H9 (cell line): Measurements from ENCODE around the gene KDM2B. TPM values are rescaled to one million over a fixed set of nuclear protein-coding genes. Genes with fewer than 3 reads are reported as not detected.

Experiments
- DNase-seq: peaks from one replicate; pipeline ENCODE4 v3.0.0-alpha.2; 2017
- H2AFZ ChIP-seq: one replicate; pipeline ENCODE4 v1.6.1; 2013; ENCODE audit warnings: mild to moderate bottlenecking, low read length, control low read depth, moderate library complexity
- H2AK5ac ChIP-seq: 2 replicates; pipeline ENCODE4 v1.6.1; 2013; ENCODE audit warnings: low read length, control low read depth, mixed read lengths; ENCODE audit not compliant: insufficient read length
- H2BK120ac ChIP-seq: one replicate; pipeline ENCODE4 v1.6.1; 2013; ENCODE audit warnings: low read depth, mild to moderate bottlenecking, low read length, control low read depth, inconsistent platforms; ENCODE audit not compliant: poor library complexity, severe bottlenecking
- H2BK12ac ChIP-seq: 2 replicates; pipeline ENCODE4 v1.6.1; 2013; ENCODE audit warnings: low read length, control low read depth, mixed read lengths, low read depth; ENCODE audit not compliant: insufficient read length
- H2BK15ac ChIP-seq: 2 replicates; pipeline ENCODE4 v1.6.1; 2013; ENCODE audit warnings: low read depth, low read length, control low read depth
- H2BK20ac ChIP-seq: one replicate; pipeline ENCODE4 v1.6.1; 2013; ENCODE audit warnings: low read depth, mild to moderate bottlenecking, low read length, control low read depth, inconsistent platforms; ENCODE audit not compliant: poor library complexity, severe bottlenecking
- H2BK5ac ChIP-seq: 2 replicates; pipeline ENCODE4 v1.6.1; 2013; ENCODE audit warnings: low read length, control low read depth, mixed read lengths; ENCODE audit not compliant: insufficient read length
- H3K14ac ChIP-seq: 2 replicates; pipeline ENCODE4 v1.6.1; 2013; ENCODE audit warnings: low read length, control low read depth; ENCODE audit not compliant: insufficient read depth
- H3K18ac ChIP-seq: 2 replicates; pipeline ENCODE4 v1.6.1; 2013; ENCODE audit warnings: low read depth, mild to moderate bottlenecking, mixed read lengths, low read length, control low read depth; ENCODE audit not compliant: insufficient read length
- H3K23ac ChIP-seq: 2 replicates; pipeline ENCODE4 v1.6.1; 2013; ENCODE audit warnings: low read length, control low read depth, mixed read lengths, low read depth; ENCODE audit not compliant: insufficient read length
- H3K23me2 ChIP-seq: 2 replicates; pipeline ENCODE4 v1.6.1; 2013; ENCODE audit warnings: low read depth, mild to moderate bottlenecking, mixed read lengths, low read length, control low read depth; ENCODE audit not compliant: insufficient read length, poor library complexity, severe bottlenecking
- H3K27ac ChIP-seq: 2 replicates; pipeline ENCODE4 v1.5.1; 2013; ENCODE audit warnings: low read length, control low read depth, mixed read lengths, low read depth; ENCODE audit not compliant: insufficient read length
- H3K27me3 ChIP-seq: 2 replicates; pipeline ENCODE4 v1.6.1; 2013; ENCODE audit warnings: low read length, control low read depth, inconsistent platforms; ENCODE audit not compliant: insufficient read depth
- H3K4ac ChIP-seq: 2 replicates; pipeline ENCODE4 v1.6.1; 2013; ENCODE audit warnings: low read depth, mild to moderate bottlenecking, control low read depth, inconsistent platforms, low read length, moderate library complexity
- H3K4me1 ChIP-seq: 2 replicates; pipeline ENCODE4 v1.6.1; 2013; ENCODE audit warnings: low read length, control low read depth, inconsistent platforms; ENCODE audit not compliant: insufficient read depth
- H3K4me2 ChIP-seq: 2 replicates; pipeline ENCODE4 v1.6.1; 2013; ENCODE audit warnings: low read length, control low read depth, mixed read lengths; ENCODE audit not compliant: insufficient read length, insufficient read depth
- H3K56ac ChIP-seq: 2 replicates; pipeline ENCODE4 v1.6.1; 2013; ENCODE audit warnings: low read depth, mild to moderate bottlenecking, mixed read lengths, low read length, control low read depth; ENCODE audit not compliant: insufficient read length
- H3K79me1 ChIP-seq: 2 replicates; pipeline ENCODE4 v1.6.1; 2013; ENCODE audit warnings: low read depth, mild to moderate bottlenecking, moderate library complexity, low read length, control low read depth, inconsistent platforms; ENCODE audit not compliant: insufficient read depth, poor library complexity, severe bottlenecking
- H3K79me2 ChIP-seq: 2 replicates; pipeline ENCODE4 v1.6.1; 2013; ENCODE audit warnings: low read length, control low read depth, inconsistent platforms; ENCODE audit not compliant: insufficient read depth
- H3K9ac ChIP-seq: 2 replicates; pipeline ENCODE4 v1.6.1; 2013; ENCODE audit warnings: low read length, control low read depth, mixed read lengths; ENCODE audit not compliant: insufficient read length; ENCODE audit errors: extremely low read depth
- H3K9me3 ChIP-seq: one replicate; pipeline ENCODE4 v1.6.1; 2013; ENCODE audit warnings: low read depth, low read length, inconsistent platforms; ENCODE audit not compliant: control insufficient read depth
- H3T11ph ChIP-seq: one replicate; pipeline ENCODE4 v1.6.1; 2013; ENCODE audit warnings: mild to moderate bottlenecking, low read length, control low read depth, inconsistent platforms
- H4K20me1 ChIP-seq: one replicate; pipeline ENCODE4 v1.6.1; 2013; ENCODE audit not compliant: control insufficient read depth, insufficient read length, insufficient read depth
- H4K5ac ChIP-seq: 2 replicates; pipeline ENCODE4 v1.6.1; 2013; ENCODE audit warnings: low read depth, mild to moderate bottlenecking, mixed read lengths, low read length, control low read depth; ENCODE audit not compliant: insufficient read length
- H4K8ac ChIP-seq: replicated peaks from 2 replicates; pipeline ENCODE4 v1.6.1; 2013; ENCODE audit warnings: low read length, control low read depth, mixed read lengths, low read depth; ENCODE audit not compliant: insufficient read length
- H4K91ac ChIP-seq: 2 replicates; pipeline ENCODE4 v1.6.1; 2013; ENCODE audit warnings: low read depth, mild to moderate bottlenecking, moderate library complexity, mixed read lengths, low read length, control low read depth; ENCODE audit not compliant: insufficient read length
- H3K27ac Mint-ChIP-seq, 3 experiments: 2 replicates in 2 of 3; 3 replicates in 1 of 3; pipeline ENCODE4 v1.8.0; 2020 to 2021; ENCODE audit warnings: mixed read lengths in 3 of 3, mild to moderate bottlenecking in 1 of 3, moderate library complexity in 1 of 3
- H3K27me3 Mint-ChIP-seq: 2 replicates; pipeline ENCODE4 v1.8.0; 2021; ENCODE audit warnings: low read depth, mild to moderate bottlenecking, moderate library complexity, mixed read lengths
- H3K36me3 Mint-ChIP-seq, 3 experiments: 2 replicates in 2 of 3; 3 replicates in 1 of 3; pipeline ENCODE4 v1.8.0; 2020 to 2021; ENCODE audit warnings: low read depth in 3 of 3, mixed read lengths in 3 of 3; ENCODE audit not compliant: insufficient read depth in 1 of 3
- H3K4me1 Mint-ChIP-seq, 2 experiments: 2 replicates each; pipeline ENCODE4 v1.8.0; 2020; ENCODE audit warnings: mixed read lengths in 2 of 2
- H3K4me3 Mint-ChIP-seq, 2 experiments: 2 replicates in 1 of 2; 3 replicates in 1 of 2; pipeline ENCODE4 v1.8.0; 2020 to 2021; ENCODE audit warnings: mild to moderate bottlenecking in 2 of 2, mixed read lengths in 2 of 2, moderate library complexity in 1 of 2
- H3K9me3 Mint-ChIP-seq, 2 experiments: 2 replicates in 1 of 2; 3 replicates in 1 of 2; pipeline ENCODE4 v1.8.0; 2020; ENCODE audit warnings: mild to moderate bottlenecking in 2 of 2, mixed read lengths in 2 of 2, moderate library complexity in 1 of 2
- WGBS: extraction: QIAGEN DNeasy Blood & Tissue Kit; methylation state at CpG from one replicate; pipeline ENCODE4 v1.1.7; 2013; ENCODE audit warnings: missing lambda C conversion rate, low lambda C conversion rate, mixed read lengths; ENCODE audit not compliant: insufficient read length; ENCODE audit errors: extremely low coverage; 5-methylcytosine and 5-hydroxymethylcytosine counted together
- total RNA-seq: library from RNA; stranded (reverse); gene quantifications from 2 replicates; pipeline ENCODE4 v1.2.1, GENCODE V29; 2021
- TF ChIP-seq, protein P1 (sequence below): fragments of 200-600 bp; sonication (generic); conservative IDR thresholded peaks from 3 replicates; pipeline ENCODE4 v1.8.0; 2021; ENCODE audit warnings: antibody characterized with exemption, mild to moderate bottlenecking

KDM2B gene
- total RNA-seq, 1 experiment from 2014 or later: 143 TPM

DNA sequence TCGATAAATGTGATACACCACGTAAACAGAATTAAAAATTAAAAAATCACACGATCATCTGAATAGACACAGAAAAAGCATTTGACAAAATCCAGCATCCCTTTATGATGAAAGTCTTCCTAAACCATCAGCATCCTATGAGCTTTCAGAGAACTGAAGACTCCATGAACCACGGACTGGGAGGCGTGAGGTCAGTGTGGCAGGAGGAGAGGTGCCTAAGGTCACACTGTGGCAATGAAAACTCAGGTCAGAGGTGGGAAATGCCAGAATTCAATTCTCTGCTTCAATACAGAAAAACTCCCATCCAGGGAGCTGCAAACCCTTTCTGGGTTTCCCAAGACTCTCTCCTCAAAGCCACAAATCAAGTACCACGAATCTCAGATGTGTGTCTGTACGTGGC is 51.6 kb downstream of the KDM2B start:
- no peak overlapping the region for H2BK15ac ChIP-seq
- no peaks in the 10 kb centered on the region for H3K27me3 ChIP-seq
- peaks cover 3% of the 10 kb centered on the region; the same call in 1 of the 2 replicates for H3K79me2 ChIP-seq
- no peak overlapping the region for H2BK120ac ChIP-seq
- no peaks in the 10 kb centered on the region for H3K9me3 ChIP-seq
- H3K14ac ChIP-seq: no peak overlapping the region
- H3K9me3 Mint-ChIP-seq: no peaks in the 10 kb centered on the region
- H3K56ac ChIP-seq: no peak overlapping the region
- H3K4me2 ChIP-seq: no peak overlapping the region
- no peak overlapping the region for H2BK12ac ChIP-seq
- peaks cover 5% of the 10 kb centered on the region; the same call in 1 of the 2 replicates for H3K4me1 ChIP-seq
- no peaks in the 10 kb centered on the region for H3K27me3 Mint-ChIP-seq
- no peak overlapping the region for H3K4ac ChIP-seq
- H2AK5ac ChIP-seq: no peak overlapping the region
- no peak overlapping the region for H2BK20ac ChIP-seq
- H2AFZ ChIP-seq: no peak overlapping the region
- no peak overlapping the region for H3T11ph ChIP-seq
- no peak overlapping the region for H4K91ac ChIP-seq
- TF ChIP-seq, protein P1, sequence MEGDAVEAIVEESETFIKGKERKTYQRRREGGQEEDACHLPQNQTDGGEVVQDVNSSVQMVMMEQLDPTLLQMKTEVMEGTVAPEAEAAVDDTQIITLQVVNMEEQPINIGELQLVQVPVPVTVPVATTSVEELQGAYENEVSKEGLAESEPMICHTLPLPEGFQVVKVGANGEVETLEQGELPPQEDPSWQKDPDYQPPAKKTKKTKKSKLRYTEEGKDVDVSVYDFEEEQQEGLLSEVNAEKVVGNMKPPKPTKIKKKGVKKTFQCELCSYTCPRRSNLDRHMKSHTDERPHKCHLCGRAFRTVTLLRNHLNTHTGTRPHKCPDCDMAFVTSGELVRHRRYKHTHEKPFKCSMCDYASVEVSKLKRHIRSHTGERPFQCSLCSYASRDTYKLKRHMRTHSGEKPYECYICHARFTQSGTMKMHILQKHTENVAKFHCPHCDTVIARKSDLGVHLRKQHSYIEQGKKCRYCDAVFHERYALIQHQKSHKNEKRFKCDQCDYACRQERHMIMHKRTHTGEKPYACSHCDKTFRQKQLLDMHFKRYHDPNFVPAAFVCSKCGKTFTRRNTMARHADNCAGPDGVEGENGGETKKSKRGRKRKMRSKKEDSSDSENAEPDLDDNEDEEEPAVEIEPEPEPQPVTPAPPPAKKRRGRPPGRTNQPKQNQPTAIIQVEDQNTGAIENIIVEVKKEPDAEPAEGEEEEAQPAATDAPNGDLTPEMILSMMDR: no peak
- H3K4me3 Mint-ChIP-seq: no peak overlapping the region
- H3K36me3 Mint-ChIP-seq: peaks cover 27 to 69% (median 47%) of the 10 kb centered on the region in 3 experiments
- H3K4me1 Mint-ChIP-seq: peaks cover 20 to 31% of the 10 kb centered on the region in 2 experiments
- H3K27ac Mint-ChIP-seq: no peak overlapping the region
- peaks cover 10% of the 10 kb centered on the region for H3K79me1 ChIP-seq
- H3K27ac ChIP-seq: no peak overlapping the region
- H4K5ac ChIP-seq: no peak overlapping the region
- no peak overlapping the region for H3K23ac ChIP-seq
- H3K18ac ChIP-seq: no peak overlapping the region
- no peak overlapping the region for H2BK5ac ChIP-seq
- H3K23me2 ChIP-seq: no peaks in the 10 kb centered on the region
- DNase-seq: no peak
- no peak overlapping the region for H3K9ac ChIP-seq
- no CpG with 5 or more reads among the region's 7 CpGs for WGBS
- H4K20me1 ChIP-seq: peaks cover 3% of the 10 kb centered on the region
- H4K8ac ChIP-seq: no peak overlapping the region
